Kasumi-1 (cell line): Measurements from ENCODE around the gene CAV1.

Experiments
- DNase-seq, 2 experiments: peaks; one replicate each; lab custom pipeline; 2025; lab: John Stamatoyannopoulos, UW

CAV1 gene

GRCh38 chr7:116532102-116532688 lies 7.4 kb downstream of the CAV1 start:
- no peak for DNase-seq

- DNase-seq = no peak
Observed at GRCh38 chr7:116534790-116535189, 10.0 kb downstream of the CAV1 start.

GRCh38 chr7:116535416-116535815 lies 10.6 kb downstream of the CAV1 start:
- DNase-seq = no peak

- DNase-seq = no peak
Observed at GRCh38 chr7:116538138-116538537, 13.3 kb downstream of the CAV1 start.

GRCh38 chr7:116539879-116540278 lies 15.0 kb downstream of the CAV1 start:
- no peak for DNase-seq

GRCh38 chr7:116540743-116541142 lies 15.9 kb downstream of the CAV1 start:
- DNase-seq = no peak

- no peak for DNase-seq
Observed at GRCh38 chr7:116541951-116542350, 17.1 kb downstream of the CAV1 start.

GRCh38 chr7:116542618-116543017 lies 17.8 kb downstream of the CAV1 start:
- no peak for DNase-seq

GRCh38 chr7:116543664-116544063 lies 18.8 kb downstream of the CAV1 start:
- DNase-seq = no peak

- DNase-seq = no peak
Observed at GRCh38 chr7:116544487-116544886, 19.7 kb downstream of the CAV1 start.

- DNase-seq = no peak
Observed at GRCh38 chr7:116545411-116545993, 20.7 kb downstream of the CAV1 start.

GRCh38 chr7:116546054-116546453 lies 21.2 kb downstream of the CAV1 start:
- DNase-seq = no peak

- DNase-seq = no peak
Observed at GRCh38 chr7:116546916-116547315, 22.1 kb downstream of the CAV1 start.

GRCh38 chr7:116547347-116547746 lies 22.5 kb downstream of the CAV1 start:
- no peak for DNase-seq

- DNase-seq = no peak
Observed at GRCh38 chr7:116548506-116548905, 23.7 kb downstream of the CAV1 start.

- no peak for DNase-seq
Observed at GRCh38 chr7:116549370-116549769, 24.5 kb downstream of the CAV1 start.

- no peak for DNase-seq
Observed at GRCh38 chr7:116551692-116552091, 26.9 kb downstream of the CAV1 start.

- no peak for DNase-seq
Observed at GRCh38 chr7:116552602-116553001, 27.8 kb downstream of the CAV1 start.

- DNase-seq = no peak
Observed at GRCh38 chr7:116553168-116553964, 28.5 kb downstream of the CAV1 start.

- no peak for DNase-seq
Observed at GRCh38 chr7:116554436-116554835, 29.6 kb downstream of the CAV1 start.

GRCh38 chr7:116554911-116555310 lies 30.1 kb downstream of the CAV1 start:
- DNase-seq = peak; percentile 27 to 51

- DNase-seq = no peak
Observed at GRCh38 chr7:116557066-116557585, 32.3 kb downstream of the CAV1 start.

- no peak for DNase-seq
Observed at GRCh38 chr7:116557901-116558300, 33.1 kb downstream of the CAV1 start.
